ENCODE data around the gene LHFPL6.
"Not testable (repeated sequence)": the region's sequence is repeated elsewhere in the genome, so short reads cannot be mapped to it uniquely, and the experiment has no call there.

DNA sequence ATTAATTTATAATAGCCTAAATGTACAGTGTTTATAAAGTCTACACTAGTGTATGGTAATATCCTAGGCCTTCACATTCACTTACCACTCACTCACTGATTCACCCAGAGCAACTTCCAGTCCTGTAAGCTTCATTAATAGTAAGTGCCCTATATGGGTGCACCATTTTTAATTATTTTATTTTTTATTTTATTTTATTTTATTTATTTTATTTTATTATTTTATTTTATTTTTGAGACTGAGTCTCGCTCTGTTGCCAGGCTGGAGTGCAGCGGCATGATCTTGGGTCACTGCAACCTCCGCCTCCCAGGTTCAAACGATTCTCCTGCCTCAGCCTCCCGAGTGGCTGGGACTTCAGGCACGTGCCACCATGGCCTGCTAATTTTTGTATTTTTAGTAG lies 264.9 kb downstream of the LHFPL6 start:
- TF ChIP-seq, protein P1, sequence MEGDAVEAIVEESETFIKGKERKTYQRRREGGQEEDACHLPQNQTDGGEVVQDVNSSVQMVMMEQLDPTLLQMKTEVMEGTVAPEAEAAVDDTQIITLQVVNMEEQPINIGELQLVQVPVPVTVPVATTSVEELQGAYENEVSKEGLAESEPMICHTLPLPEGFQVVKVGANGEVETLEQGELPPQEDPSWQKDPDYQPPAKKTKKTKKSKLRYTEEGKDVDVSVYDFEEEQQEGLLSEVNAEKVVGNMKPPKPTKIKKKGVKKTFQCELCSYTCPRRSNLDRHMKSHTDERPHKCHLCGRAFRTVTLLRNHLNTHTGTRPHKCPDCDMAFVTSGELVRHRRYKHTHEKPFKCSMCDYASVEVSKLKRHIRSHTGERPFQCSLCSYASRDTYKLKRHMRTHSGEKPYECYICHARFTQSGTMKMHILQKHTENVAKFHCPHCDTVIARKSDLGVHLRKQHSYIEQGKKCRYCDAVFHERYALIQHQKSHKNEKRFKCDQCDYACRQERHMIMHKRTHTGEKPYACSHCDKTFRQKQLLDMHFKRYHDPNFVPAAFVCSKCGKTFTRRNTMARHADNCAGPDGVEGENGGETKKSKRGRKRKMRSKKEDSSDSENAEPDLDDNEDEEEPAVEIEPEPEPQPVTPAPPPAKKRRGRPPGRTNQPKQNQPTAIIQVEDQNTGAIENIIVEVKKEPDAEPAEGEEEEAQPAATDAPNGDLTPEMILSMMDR (IDR thresholded peaks at IDR 0.05; ENCODE audit: poor library complexity): not testable (repeated sequence)
- not testable (repeated sequence) for TF ChIP-seq EZH2phosphoT487 (IDR thresholded peaks at IDR 0.05; ENCODE audit: low read depth, severe bottlenecking, unreplicated experiment)

All from hepatocyte (in vitro differentiated cells).